Measurements from ENCODE around the gene CSTPP1.
A peak's percentile ranks its signal among the peaks of the same experiment; 100 is the strongest.

Gene CSTPP1, protein sequence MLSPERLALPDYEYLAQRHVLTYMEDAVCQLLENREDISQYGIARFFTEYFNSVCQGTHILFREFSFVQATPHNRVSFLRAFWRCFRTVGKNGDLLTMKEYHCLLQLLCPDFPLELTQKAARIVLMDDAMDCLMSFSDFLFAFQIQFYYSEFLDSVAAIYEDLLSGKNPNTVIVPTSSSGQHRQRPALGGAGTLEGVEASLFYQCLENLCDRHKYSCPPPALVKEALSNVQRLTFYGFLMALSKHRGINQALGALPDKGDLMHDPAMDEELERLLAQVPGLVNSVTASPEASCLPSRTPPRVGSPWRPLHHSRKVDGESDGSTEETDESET

DNA sequence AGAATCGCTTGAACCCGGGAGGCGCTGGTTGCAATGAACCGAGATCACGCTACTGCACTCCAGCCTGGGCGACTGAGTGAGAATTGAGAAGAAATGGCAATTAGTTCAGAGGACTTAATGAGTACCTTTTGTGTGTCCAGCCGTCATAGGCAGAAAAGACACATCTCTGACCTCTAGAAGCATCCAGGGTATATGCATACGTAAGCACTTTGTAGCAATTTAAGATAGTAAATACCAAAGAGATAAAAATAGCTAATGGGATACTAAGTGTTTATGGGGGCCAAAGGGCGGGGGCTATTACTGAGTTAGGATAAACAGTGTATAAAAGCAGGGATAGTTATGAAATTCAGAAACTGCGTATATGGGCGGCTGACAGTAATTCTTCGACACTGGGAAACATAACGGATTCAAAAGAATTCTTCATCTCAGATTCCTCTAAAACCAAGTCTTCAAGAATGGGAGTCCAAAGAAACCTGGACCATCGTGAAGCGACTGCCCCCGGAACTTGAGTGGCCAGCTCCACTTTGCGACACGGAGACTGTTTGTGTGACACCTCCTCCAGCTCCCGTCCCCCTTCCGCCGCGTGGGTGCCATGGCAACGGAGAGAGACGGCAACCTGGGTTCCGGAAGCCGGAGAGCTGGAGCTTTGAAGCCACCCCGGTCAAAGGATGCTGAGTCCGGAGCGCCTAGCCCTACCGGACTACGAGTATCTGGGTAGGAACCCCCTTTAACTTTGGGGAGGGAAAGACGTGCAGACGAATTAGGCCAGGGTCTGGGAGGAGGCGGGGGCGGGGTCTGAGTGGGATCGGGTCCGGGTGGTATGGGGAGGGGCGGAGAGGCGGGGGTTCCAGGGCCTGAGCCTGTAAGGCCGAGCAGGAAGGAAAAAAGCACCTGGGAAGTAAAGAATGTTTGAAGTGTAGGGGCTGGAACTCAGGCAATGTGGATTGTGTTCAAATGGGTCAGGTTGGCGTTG lies at the start of gene CSTPP1:
Gene CSTPP1, plus strand, starts transcription at position 624 of the 973 bp plus-strand sequence. Its CDS starts 45 bp downstream, at position 669.
- DNase-seq (ENCODE audit: low read depth): peak; percentile 70

- no peak for DNase-seq (ENCODE audit: low read depth)
Observed at GRCh38 chr11:46888636-46889035, 47.9 kb upstream of the CSTPP1 start.

DNA sequence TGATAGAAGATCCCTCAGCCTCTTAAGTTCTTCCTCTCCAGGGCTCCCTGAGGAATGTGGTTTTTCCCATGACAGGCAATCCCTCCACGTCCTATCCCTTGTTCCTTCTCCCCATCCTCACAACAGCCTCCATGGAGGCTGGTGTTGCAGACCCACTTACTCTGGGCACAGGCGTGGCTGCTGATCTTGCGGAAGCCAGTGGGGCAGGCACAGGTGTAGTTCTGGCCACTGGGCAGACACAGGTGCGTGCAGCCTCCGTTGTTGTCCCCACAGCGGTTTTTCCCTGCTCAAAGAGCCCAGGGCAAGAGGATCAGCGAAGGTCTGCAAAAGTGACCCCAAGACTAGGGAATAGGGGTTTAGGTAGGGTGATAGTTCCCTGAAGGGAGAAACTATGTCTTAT lies 47.3 kb upstream of the CSTPP1 start:
- DNase-seq (ENCODE audit: low read depth): no peak

DNA sequence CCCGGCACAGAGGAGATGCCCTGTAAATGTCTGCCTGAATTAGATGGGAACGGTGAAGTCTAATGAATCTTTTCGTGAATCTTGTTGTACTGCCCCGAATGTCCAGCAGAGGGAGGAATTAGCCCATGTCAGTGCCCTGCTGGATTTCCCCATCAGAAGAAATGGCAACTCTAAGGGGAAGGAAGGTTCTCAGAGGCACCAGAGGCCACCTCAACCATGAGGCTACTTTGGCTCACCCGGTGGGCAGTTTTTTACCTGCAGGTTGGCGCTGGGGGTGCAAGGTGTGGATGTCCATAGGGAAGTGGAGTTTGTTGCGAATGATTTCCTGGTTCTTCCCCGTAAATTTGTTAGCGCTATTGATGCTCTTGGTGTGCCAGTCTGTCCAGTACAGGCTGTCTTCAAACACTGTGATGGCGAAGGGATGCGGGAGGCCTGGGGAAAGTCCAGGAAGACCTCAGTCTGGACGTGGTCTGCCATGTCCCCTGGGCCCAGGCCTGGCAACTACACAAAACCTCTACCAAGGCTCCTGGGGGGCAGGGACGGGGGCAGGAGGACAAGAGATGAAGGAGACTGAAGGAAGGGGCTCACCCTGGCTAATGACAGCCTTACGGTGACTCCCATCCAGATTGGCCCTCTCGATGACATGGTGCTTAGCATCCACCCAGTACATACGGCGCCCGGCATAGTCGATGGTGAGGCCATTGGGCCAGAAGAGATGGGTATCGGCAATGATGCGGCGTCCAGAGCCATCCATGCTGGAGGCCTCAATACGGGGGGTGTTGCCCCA lies 46.7 kb upstream of the CSTPP1 start:
- DNase-seq (ENCODE audit: low read depth): peak; percentile 41

DNA sequence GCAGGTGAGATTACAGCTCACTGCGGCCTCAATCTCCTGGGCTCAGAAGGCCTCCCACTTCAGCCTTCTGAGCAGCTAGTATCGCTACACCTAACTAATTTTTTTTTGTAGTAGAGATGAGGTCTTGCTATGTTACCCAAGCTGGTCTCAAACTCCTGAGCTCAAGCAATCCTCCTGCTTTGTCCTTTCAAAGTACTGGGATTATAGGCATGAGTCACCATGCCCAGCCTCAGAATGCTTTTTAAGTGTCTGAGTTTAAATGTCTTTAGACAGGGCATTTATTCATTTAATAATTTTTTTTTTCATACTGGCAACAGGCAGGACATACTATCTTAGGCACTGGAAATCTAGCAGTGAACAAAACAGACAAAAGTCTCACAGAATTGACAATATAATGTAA lies 45.9 kb upstream of the CSTPP1 start:
- no peak for DNase-seq (ENCODE audit: low read depth)

DNA sequence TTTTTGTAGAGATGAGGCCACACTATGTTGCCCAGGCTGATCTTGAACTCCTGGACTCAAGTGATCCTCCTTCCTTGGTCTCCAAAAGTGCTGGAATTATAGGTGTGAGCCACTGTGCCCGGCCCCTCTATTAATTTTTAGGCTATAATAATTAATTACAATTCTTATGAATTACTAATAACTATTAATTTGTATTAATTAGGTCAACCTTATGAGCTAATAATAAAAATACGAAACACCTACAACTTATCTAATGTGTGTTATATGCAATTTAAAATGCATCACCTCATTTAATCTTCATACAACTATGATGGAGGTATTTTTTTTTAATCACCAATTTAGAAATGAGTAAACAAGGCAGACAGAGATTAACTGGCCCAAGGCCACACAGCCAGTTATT lies 44.5 kb upstream of the CSTPP1 start:
- no peak for DNase-seq (ENCODE audit: low read depth)

- no peak for DNase-seq (ENCODE audit: low read depth)
Observed at GRCh38 chr11:46892838-46893237, 43.7 kb upstream of the CSTPP1 start.

DNA sequence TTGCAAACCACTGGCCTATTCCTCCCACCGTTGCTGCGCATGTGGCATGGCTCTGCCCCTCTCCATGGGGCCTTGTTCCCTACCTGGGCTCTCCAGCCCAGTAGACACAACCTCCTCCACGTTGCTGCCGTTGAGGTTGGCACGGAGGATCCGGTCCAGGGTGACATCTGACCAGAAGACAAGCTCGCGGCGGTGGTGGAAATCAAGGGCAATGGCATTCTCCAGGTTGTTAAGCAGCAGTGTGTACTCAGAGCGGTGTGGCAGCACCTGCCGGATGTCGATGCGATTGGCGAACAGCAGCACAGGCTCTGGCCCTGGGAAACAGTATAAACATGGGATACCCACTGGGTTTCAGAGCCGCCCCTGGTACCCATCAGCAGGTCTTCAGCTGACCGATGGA lies 42.1 kb upstream of the CSTPP1 start:
- no peak for DNase-seq (ENCODE audit: low read depth)

GRCh38 chr11:46894961-46895360 lies 41.6 kb upstream of the CSTPP1 start:
- DNase-seq (ENCODE audit: low read depth): no peak

DNA sequence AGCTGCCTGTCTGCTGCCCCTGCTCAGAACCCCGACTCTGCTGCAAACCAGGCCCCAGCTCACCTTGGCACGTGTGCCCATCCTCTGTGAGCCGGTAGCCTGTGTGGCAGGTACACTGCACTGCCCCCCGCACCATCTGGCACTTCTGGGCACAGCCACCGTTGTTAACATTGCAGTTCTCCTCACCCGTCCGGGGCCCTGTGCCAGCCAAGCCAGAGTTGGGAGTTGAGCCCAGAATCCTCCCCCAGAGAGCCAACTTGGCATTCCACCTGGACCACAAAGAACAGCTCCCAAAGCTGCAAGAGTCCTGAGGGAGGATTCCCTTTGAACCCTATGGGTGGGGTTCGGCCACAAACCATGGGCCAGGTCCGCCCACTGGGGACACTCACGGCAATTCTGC lies 40.7 kb upstream of the CSTPP1 start:
- no peak for DNase-seq (ENCODE audit: low read depth)

GRCh38 chr11:46896719-46897406 lies 39.7 kb upstream of the CSTPP1 start:
- no peak for DNase-seq (ENCODE audit: low read depth)

DNA sequence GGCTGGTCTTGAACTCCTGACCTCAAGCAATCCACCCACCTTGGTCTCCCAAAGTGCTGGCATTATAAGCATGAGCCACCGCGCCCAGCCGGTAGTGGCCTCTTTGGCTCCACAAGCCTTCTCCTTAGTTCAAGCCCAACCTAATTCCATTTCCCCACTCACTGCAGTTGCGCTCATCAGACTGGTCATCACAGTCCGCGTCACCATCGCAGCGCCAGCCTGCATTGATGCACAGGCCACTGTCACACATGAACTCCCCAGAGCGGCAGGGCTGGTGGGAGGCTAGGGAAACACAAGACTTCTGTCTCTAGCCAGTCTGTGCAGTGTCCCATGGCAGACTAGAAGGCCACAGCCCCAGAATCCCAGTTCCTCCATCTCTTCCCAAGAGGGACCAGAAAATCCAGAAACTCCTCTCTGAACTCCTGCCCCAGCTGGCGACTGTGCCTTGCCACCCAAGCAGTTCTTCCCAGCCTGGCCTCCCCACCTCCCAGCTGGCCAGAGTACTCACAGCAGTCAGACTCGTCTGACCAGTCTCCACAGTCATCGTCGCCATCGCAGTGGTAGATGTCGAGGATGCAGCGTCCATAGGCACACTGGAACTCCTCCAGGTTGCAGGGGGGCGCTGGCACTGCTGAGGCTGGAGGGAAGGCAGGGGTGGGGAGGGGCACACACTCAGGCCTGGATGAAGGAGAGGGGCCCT lies 38.0 kb upstream of the CSTPP1 start:
- no peak for DNase-seq (ENCODE audit: low read depth)

GRCh38 chr11:46899501-46900025 lies 37.0 kb upstream of the CSTPP1 start:
- no peak for DNase-seq (ENCODE audit: low read depth)

DNA sequence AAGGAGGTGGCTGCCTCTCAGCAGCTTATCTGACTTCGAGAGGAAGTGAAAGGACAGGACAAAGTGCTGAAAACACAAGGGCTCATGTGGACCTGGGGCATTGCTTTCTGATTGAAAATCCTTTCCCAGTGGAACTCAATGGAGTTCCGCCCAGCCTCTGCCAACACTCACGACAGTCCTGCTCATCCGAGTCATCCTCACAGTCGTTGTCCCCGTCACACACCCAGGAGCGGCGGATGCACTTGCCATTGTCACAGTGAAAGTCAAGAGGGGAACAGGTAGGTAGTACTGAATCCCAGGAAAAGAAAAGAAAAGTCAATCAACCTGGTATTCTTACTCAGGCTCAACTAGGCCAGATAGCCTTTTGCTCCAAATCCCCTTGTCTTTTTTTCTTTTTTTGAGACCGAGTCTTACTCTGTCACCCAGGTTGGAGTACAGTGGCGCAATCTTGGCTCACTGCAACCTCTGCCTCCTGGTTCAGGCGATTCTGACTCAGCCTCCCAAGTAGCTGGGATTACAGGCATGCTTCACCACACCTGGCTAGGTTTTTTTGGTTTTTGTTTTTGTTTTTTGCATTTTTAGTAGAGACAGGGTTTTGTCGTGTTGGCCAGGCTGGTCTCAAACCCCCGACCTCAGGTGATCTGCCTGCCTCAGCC lies 36.3 kb upstream of the CSTPP1 start:
- no peak for DNase-seq (ENCODE audit: low read depth)

DNA sequence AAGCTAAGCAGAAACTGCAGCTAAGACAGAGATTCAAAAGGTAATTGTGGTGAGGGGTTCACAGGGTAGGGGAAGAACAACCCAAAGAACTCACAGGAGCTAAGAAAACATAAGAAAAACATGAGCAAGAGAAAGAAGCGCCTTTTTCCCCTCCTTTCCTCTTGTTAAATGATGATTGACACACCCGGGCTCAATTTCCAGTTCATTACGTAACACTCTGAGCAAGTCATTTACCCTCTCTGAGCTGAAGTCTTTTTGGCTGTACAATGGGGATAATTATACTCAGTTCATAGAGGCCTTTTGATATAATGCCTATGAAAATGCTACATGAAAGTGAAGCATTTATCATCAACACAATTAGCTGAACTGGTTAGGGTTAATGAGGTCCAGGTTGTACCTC lies 35.4 kb upstream of the CSTPP1 start:
- DNase-seq (ENCODE audit: low read depth): no peak

DNA sequence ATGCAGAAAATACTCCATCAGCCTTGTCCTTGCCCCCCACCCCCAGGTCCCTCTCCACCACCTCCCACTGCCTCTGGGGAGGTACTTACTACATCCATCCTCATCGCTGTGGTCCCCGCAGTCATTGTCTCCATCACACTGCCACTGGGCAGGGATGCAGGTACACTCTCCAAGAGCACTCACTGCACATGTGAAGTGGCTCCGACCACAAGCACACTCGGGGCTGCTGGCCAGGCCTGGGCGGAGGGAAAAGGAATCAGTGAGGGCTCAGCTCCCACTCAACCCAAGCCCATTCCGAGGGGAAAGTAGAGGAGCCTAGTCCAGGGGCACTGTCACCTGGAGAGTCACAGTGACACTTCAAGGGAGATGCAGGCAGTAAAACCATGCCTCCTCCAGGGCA lies 33.9 kb upstream of the CSTPP1 start:
- no peak for DNase-seq (ENCODE audit: low read depth)

GRCh38 chr11:46903846-46904245 lies 32.7 kb upstream of the CSTPP1 start:
- no peak for DNase-seq (ENCODE audit: low read depth)

GRCh38 chr11:46905806-46906205 lies 30.8 kb upstream of the CSTPP1 start:
- no peak for DNase-seq (ENCODE audit: low read depth)

- DNase-seq (ENCODE audit: low read depth): no peak
Observed at GRCh38 chr11:46906609-46907041, 29.9 kb upstream of the CSTPP1 start.

GRCh38 chr11:46907606-46908005 lies 29.0 kb upstream of the CSTPP1 start:
- DNase-seq (ENCODE audit: low read depth): no peak
